ENCODE data around the gene TIMM23B.
"Not testable (repeated sequence)": the region's sequence is repeated elsewhere in the genome, so short reads cannot be mapped to it uniquely, and the experiment has no call there.

Gene TIMM23B

DNA sequence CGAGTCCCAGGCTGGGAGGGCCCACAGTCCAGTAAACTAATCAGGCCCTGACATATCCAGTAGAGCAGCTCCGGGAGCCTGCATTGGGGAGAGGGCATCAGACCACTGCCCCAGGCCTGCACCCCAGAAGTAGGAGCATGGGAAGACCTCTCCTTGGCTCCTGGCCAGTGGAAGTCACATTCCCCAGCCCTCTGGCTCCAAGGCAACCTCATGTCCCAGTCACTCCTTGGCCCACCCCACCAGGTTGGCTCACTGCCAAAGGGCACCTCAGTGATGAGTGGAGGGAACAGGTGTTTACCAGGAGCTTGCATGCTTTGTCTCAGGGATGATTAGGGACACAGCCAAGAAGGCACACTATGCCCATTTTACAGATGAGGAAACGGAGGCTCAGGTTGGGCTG, 77.4 kb downstream of the TIMM23B start:
- H3K27ac Mint-ChIP-seq; H3K9me3 Mint-ChIP-seq; H3K36me3 Mint-ChIP-seq; ATAC-seq (replicated peaks); DNase-seq; H3K4me3 Mint-ChIP-seq; H3K27me3 Mint-ChIP-seq; H3K4me1 Mint-ChIP-seq: not testable (repeated sequence)

DNA sequence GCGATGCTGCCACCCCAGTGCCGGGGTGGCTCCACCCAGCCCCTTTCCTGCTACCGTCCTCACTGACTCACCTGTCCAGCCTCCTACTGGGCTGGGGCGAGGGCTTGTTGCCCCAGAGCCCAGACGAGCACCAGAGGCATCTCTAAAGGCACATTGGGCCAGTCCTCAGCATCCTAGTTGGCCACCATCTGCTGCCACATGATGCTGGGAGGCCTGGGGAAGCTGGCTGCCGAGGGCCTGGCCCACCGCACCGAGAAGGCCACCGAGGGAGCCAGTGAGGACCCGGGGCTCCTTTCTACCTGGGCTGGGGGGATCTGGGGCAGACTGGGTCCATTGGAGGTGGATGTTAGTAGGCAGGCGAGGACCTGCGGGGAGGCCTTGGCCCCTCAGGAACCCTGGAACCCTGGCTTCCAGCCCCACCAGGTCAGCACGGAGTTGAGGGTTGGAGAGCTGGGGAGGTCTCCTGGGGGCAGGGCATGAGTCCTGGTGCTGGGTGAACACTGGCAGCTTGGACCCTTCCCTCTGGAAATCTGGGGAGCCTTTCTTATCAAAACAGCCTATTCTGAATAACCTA, 78.7 kb downstream of the TIMM23B start:
- H3K36me3 Mint-ChIP-seq; H3K4me1 Mint-ChIP-seq; H3K9me3 Mint-ChIP-seq; H3K27ac Mint-ChIP-seq; H3K4me3 Mint-ChIP-seq; DNase-seq; ATAC-seq (replicated peaks): not testable (repeated sequence)
- peaks cover 18 to 22% of the 10 kb centered on the region in 2 donors for H3K27me3 Mint-ChIP-seq

DNA sequence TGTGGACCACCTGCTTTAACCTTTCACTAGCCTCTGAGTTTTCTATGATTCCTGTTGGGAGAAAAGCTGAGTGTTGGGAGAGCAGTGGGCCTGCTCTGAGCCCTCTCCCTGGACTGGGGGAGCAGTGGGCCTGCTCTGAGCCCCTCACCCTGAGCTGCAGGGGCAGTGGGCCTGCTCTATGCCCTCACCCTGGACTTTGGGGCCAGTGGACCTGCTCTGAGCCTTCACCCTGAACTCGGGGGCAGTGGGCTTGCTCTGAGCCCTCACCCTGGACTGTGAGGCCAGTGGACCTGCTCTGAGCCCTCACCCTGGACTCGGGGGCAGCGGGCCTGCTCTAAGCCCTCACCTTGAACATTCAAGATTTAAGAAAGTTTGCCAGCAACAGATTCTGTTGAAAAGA, 79.8 kb downstream of the TIMM23B start:
- Mint-ChIP-seq H3K27me3 (peaks cover 29 to 33% of the 10 kb centered on the region in 2 donors), H3K4me3 (no peak overlapping the region), H3K9me3 (no peaks in the 10 kb centered on the region), H3K36me3 (no peaks in the 10 kb centered on the region), H3K4me1 (no peaks in the 10 kb centered on the region), H3K27ac (no peak overlapping the region)
- DNase-seq (no peak), ATAC-seq (replicated peaks) (no peak)
